Subcutaneous abdominal adipose tissue (tissue), 5 donors: ENCODE data around the gene SLX4IP.

Experiments used
- H3K27ac ChIP-seq: one replicate; pipeline ENCODE4 v1.7.0; 2013; ENCODE audit warnings: low read depth, mild to moderate bottlenecking, inconsistent platforms, low read length, moderate library complexity
- H3K27me3 ChIP-seq, 5 donors: one replicate each; pipeline ENCODE4 v1.7.0; 2013; ENCODE audit warnings: low read length in 5 of 5, inconsistent platforms in 1 of 5; ENCODE audit not compliant: control insufficient read depth in 5 of 5, insufficient read depth in 4 of 5
- H3K36me3 ChIP-seq, 5 donors: one replicate each; pipeline ENCODE4 v1.7.0; 2013; ENCODE audit warnings: low read length in 5 of 5; ENCODE audit not compliant: control insufficient read depth in 5 of 5, insufficient read depth in 5 of 5
- H3K4me1 ChIP-seq, 5 donors: one replicate each; pipeline ENCODE4 v1.7.0; 2013; ENCODE audit warnings: low read length in 5 of 5, mild to moderate bottlenecking in 3 of 5, moderate library complexity in 1 of 5; ENCODE audit not compliant: control insufficient read depth in 5 of 5, insufficient read depth in 5 of 5
- H3K4me3 ChIP-seq, 5 donors: one replicate each; pipeline ENCODE4 v1.7.0; 2013; ENCODE audit warnings: low read length in 5 of 5, low read depth in 1 of 5
- H3K9ac ChIP-seq, 5 donors: one replicate each; pipeline ENCODE4 v1.7.0; 2013; ENCODE audit warnings: low read length in 5 of 5, mild to moderate bottlenecking in 4 of 5, moderate library complexity in 3 of 5
- H3K9me3 ChIP-seq, 5 donors: one replicate each; pipeline ENCODE4 v1.7.0; 2013; ENCODE audit warnings: low read length in 5 of 5; ENCODE audit not compliant: control insufficient read depth in 5 of 5
- donor health status: healthy.
- donor health status: healthy.
- donor health status: healthy.
- donor health status: healthy.
- donor health status: healthy.

Gene SLX4IP

GRCh38 chr20:10560686-10561085 lies 125.6 kb downstream of the SLX4IP start:
- Histone ChIP-seq H3K9ac (no peak overlapping the region), H3K27me3 (no peaks in the 10 kb centered on the region), H3K4me1 (peaks cover 2 to 13% (median 7%) of the 10 kb centered on the region in 5 donors), H3K9me3 (no peaks in the 10 kb centered on the region), H3K36me3 (peaks cover 0 to 3% (median 0%) of the 10 kb centered on the region in 5 donors), H3K27ac (no peak overlapping the region), H3K4me3 (no peak overlapping the region)

- H3K4me3 ChIP-seq, result no peak overlapping the region
- H3K4me1 ChIP-seq, result peaks cover 0 to 9% (median 5%) of the 10 kb centered on the region in 5 donors
- H3K27ac ChIP-seq, result no peak overlapping the region
- no peaks in the 10 kb centered on the region for H3K9me3 ChIP-seq
- no peaks in the 10 kb centered on the region for H3K27me3 ChIP-seq
- peaks cover 0 to 3% (median 0%) of the 10 kb centered on the region in 5 donors for H3K36me3 ChIP-seq
- no peak overlapping the region for H3K9ac ChIP-seq
Measured at GRCh38 chr20:10561302-10561701, 126.2 kb downstream of the SLX4IP start.

- no peaks in the 10 kb centered on the region for H3K27me3 ChIP-seq
- H3K9me3 ChIP-seq, result no peaks in the 10 kb centered on the region
- H3K4me1 ChIP-seq, result peaks cover 0 to 6% (median 5%) of the 10 kb centered on the region in 5 donors
- H3K9ac ChIP-seq, result no peak overlapping the region
- H3K27ac ChIP-seq, result no peak overlapping the region
- H3K36me3 ChIP-seq, result peaks cover 0 to 5% (median 0%) of the 10 kb centered on the region in 5 donors
- no peak overlapping the region for H3K4me3 ChIP-seq
Measured at GRCh38 chr20:10562899-10563298, 127.8 kb downstream of the SLX4IP start.

- no peak overlapping the region for H3K4me3 ChIP-seq
- no peak overlapping the region for H3K9ac ChIP-seq
- H3K4me1 ChIP-seq, result peaks cover 0 to 6% (median 5%) of the 10 kb centered on the region in 5 donors
- H3K9me3 ChIP-seq, result no peaks in the 10 kb centered on the region
- no peaks in the 10 kb centered on the region for H3K27me3 ChIP-seq
- peaks cover 0 to 5% (median 0%) of the 10 kb centered on the region in 5 donors for H3K36me3 ChIP-seq
- no peak overlapping the region for H3K27ac ChIP-seq
Measured at GRCh38 chr20:10563935-10564492, 128.9 kb downstream of the SLX4IP start.

GRCh38 chr20:10565191-10565921 lies 130.3 kb downstream of the SLX4IP start:
- no peak overlapping the region for H3K27ac ChIP-seq
- peaks cover 0 to 11% (median 0%) of the 10 kb centered on the region in 5 donors for H3K36me3 ChIP-seq
- no peaks in the 10 kb centered on the region for H3K27me3 ChIP-seq
- H3K4me1 ChIP-seq, result peaks cover 0 to 6% (median 0%) of the 10 kb centered on the region in 5 donors
- H3K9me3 ChIP-seq, result no peaks in the 10 kb centered on the region
- no peak overlapping the region for H3K9ac ChIP-seq
- H3K4me3 ChIP-seq, result no peak overlapping the region

- Histone ChIP-seq H3K4me1 (peaks cover 0 to 6% (median 0%) of the 10 kb centered on the region in 5 donors), H3K36me3 (peaks cover 0 to 11% (median 0%) of the 10 kb centered on the region in 5 donors), H3K27ac (no peak overlapping the region), H3K27me3 (no peaks in the 10 kb centered on the region), H3K4me3 (no peak overlapping the region), H3K9ac (no peak overlapping the region), H3K9me3 (no peaks in the 10 kb centered on the region)
Measured at GRCh38 chr20:10565922-10566897, 131.1 kb downstream of the SLX4IP start.

GRCh38 chr20:10568032-10568431 lies 132.9 kb downstream of the SLX4IP start:
- H3K4me3 ChIP-seq, result no peak overlapping the region
- no peaks in the 10 kb centered on the region for H3K9me3 ChIP-seq
- peaks cover 0 to 6% (median 0%) of the 10 kb centered on the region in 5 donors for H3K4me1 ChIP-seq
- no peak overlapping the region for H3K9ac ChIP-seq
- no peak overlapping the region for H3K27ac ChIP-seq
- H3K27me3 ChIP-seq, result no peaks in the 10 kb centered on the region
- peaks cover 0 to 11% (median 0%) of the 10 kb centered on the region in 5 donors for H3K36me3 ChIP-seq

GRCh38 chr20:10571313-10571815 lies 136.3 kb downstream of the SLX4IP start:
- H3K9me3 ChIP-seq, result no peaks in the 10 kb centered on the region
- no peaks in the 10 kb centered on the region for H3K4me1 ChIP-seq

GRCh38 chr20:10572853-10573252 lies 137.7 kb downstream of the SLX4IP start:
- no peaks in the 10 kb centered on the region for H3K9me3 ChIP-seq
- H3K36me3 ChIP-seq, result peaks cover 0 to 5% (median 0%) of the 10 kb centered on the region in 5 donors
- H3K27ac ChIP-seq, result no peak overlapping the region
- no peak overlapping the region for H3K9ac ChIP-seq
- H3K4me1 ChIP-seq, result no peaks in the 10 kb centered on the region
- no peak overlapping the region for H3K4me3 ChIP-seq
- H3K27me3 ChIP-seq, result no peaks in the 10 kb centered on the region

More at GRCh38 chr20:10571313-10571815, 136.3 kb downstream of the SLX4IP start:
- Histone ChIP-seq H3K27ac (no peak overlapping the region), H3K27me3 (no peaks in the 10 kb centered on the region), H3K9ac (no peak overlapping the region), H3K36me3 (peaks cover 0 to 11% (median 0%) of the 10 kb centered on the region in 5 donors), H3K4me3 (no peak overlapping the region)
